ENCODE measurements around the gene CHFR.

The CHFR gene

DNA sequence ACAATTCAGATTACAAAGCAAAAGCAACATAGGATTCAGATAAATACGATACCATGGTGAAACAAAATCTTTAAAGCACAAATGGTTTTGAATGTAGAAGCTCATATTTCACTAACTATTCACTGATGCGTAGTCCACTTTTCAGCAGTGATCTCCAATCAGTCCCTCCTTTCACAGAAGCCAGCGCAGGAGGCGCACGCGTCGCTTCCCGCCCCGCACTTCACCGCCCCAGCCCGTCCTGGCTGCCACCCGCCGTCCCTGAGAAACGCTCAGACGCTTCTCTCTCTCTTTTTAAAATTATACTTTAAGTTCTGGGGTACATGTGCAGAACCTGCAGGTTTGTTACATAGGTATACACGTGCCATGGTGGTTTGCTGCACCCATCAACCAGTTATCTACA, 19.8 kb upstream of the CHFR start:
- no peak for TF ChIP-seq EZH2 (IDR thresholded peaks at IDR 0.05; ENCODE audit: borderline replicate concordance, low read length)
- TF ChIP-seq, protein P1, sequence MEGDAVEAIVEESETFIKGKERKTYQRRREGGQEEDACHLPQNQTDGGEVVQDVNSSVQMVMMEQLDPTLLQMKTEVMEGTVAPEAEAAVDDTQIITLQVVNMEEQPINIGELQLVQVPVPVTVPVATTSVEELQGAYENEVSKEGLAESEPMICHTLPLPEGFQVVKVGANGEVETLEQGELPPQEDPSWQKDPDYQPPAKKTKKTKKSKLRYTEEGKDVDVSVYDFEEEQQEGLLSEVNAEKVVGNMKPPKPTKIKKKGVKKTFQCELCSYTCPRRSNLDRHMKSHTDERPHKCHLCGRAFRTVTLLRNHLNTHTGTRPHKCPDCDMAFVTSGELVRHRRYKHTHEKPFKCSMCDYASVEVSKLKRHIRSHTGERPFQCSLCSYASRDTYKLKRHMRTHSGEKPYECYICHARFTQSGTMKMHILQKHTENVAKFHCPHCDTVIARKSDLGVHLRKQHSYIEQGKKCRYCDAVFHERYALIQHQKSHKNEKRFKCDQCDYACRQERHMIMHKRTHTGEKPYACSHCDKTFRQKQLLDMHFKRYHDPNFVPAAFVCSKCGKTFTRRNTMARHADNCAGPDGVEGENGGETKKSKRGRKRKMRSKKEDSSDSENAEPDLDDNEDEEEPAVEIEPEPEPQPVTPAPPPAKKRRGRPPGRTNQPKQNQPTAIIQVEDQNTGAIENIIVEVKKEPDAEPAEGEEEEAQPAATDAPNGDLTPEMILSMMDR (IDR thresholded peaks at IDR 0.05; ENCODE audit: low read length), result no peak
- Histone ChIP-seq H2AFZ (ENCODE audit: low read length) (no peak overlapping the region), H3K36me3 (ENCODE audit: insufficient read depth, low read length) (no peaks in the 10 kb centered on the region), H3K27me3 (ENCODE audit: insufficient read depth, low read length) (no peaks in the 10 kb centered on the region), H3K4me3 (ENCODE audit: low read depth, low read length, poor library complexity, severe bottlenecking) (no peak overlapping the region), H3K79me2 (ENCODE audit: insufficient read depth, low read length) (no peaks in the 10 kb centered on the region), H3K27ac (ENCODE audit: low read depth, low read length, poor library complexity, severe bottlenecking) (no peak overlapping the region), H3F3A (ENCODE audit: insufficient read depth, low read length) (no peaks in the 10 kb centered on the region), H3K4me1 (ENCODE audit: insufficient read depth, low read length, severe bottlenecking) (no peaks in the 10 kb centered on the region), H3K9ac (ENCODE audit: low read length) (no peak overlapping the region), H4K20me1 (ENCODE audit: insufficient read depth, low read length) (no peaks in the 10 kb centered on the region), H3K9me3 (ENCODE audit: low read length) (peaks cover 3% of the 10 kb centered on the region; the same call in 1 of the 2 replicates), H3K9me2 (ENCODE audit: low read depth, low read length) (no peaks in the 10 kb centered on the region), H3K4me2 (ENCODE audit: low read length) (no peak overlapping the region)

DNA sequence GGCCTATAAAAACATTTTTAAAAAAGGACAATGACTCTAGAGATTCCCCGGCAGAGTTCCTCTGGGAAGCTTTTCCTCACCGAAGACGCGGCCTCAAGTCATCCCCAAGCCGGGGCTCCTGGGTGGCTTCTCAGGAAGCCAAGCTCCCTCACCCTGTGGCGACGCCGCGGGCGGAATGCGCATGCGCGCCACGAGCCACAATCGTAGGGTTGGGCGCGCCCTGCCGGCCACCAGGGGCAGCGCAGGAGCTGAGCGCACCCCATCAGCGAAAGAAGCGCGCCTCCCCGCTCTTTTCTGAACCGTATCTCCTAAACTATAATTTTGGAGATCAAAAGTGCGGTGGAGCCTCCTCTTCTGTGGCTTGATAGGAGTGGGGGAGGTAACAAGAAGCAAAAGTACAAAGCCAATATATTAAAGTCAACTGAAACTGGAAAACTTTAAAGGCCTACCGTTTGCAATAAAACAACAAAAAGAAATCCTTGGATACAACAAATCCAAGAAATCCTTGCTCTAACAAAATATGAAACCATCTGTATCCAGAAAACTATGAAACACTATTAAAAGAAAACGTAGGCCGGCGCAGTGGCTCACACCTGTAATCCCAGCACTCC, 17.4 kb upstream of the CHFR start:
- H3F3A ChIP-seq (ENCODE audit: insufficient read depth, low read length), result no peaks in the 10 kb centered on the region
- TF ChIP-seq, protein P1 (IDR thresholded peaks at IDR 0.05; ENCODE audit: low read length), result no peak
- TF ChIP-seq EZH2 (IDR thresholded peaks at IDR 0.05; ENCODE audit: borderline replicate concordance, low read length), result no peak
- H3K9me2 ChIP-seq (ENCODE audit: low read depth, low read length), result no peaks in the 10 kb centered on the region
- H3K9me3 ChIP-seq (ENCODE audit: low read length), result peaks cover 3% of the 10 kb centered on the region; the same call in 1 of the 2 replicates
- H3K4me2 ChIP-seq (ENCODE audit: low read length), result no peak overlapping the region
- no peak overlapping the region for H3K9ac ChIP-seq (ENCODE audit: low read length)
- no peak overlapping the region for H2AFZ ChIP-seq (ENCODE audit: low read length)
- H3K36me3 ChIP-seq (ENCODE audit: insufficient read depth, low read length), result no peaks in the 10 kb centered on the region
- no peak overlapping the region for H3K4me3 ChIP-seq (ENCODE audit: low read depth, low read length, poor library complexity, severe bottlenecking)
- no peaks in the 10 kb centered on the region for H3K79me2 ChIP-seq (ENCODE audit: insufficient read depth, low read length)
- H3K27me3 ChIP-seq (ENCODE audit: insufficient read depth, low read length), result no peaks in the 10 kb centered on the region
- no peaks in the 10 kb centered on the region for H4K20me1 ChIP-seq (ENCODE audit: insufficient read depth, low read length)
- H3K4me1 ChIP-seq (ENCODE audit: insufficient read depth, low read length, severe bottlenecking), result no peaks in the 10 kb centered on the region
- no peak overlapping the region for H3K27ac ChIP-seq (ENCODE audit: low read depth, low read length, poor library complexity, severe bottlenecking)

DNA sequence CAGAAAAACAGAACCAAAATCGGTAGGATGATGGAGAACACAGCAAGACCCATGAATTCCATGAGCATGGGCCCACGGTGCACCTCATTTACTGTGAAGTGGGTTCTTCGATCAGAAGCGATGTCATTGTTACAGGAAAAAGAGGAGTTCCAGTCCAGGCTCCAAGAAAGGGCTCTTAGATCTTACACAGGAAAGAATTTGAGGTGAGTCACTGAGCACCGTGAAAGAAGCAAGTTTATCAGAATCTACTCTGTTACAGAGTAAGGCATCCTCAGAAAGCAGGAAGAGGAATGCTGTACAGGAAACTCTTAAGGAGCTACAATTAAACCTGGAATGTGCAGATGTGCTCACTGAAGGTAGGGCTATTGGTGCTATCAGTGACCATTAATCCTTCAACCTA, 11.6 kb upstream of the CHFR start:
- Histone ChIP-seq H2AFZ (ENCODE audit: low read length) (no peak overlapping the region), H3K4me2 (ENCODE audit: low read length) (no peak overlapping the region), H3F3A (ENCODE audit: insufficient read depth, low read length) (no peaks in the 10 kb centered on the region), H3K79me2 (ENCODE audit: insufficient read depth, low read length) (no peaks in the 10 kb centered on the region), H3K9me3 (ENCODE audit: low read length) (no peaks in the 10 kb centered on the region; the same call in 1 of the 2 replicates), H3K4me1 (ENCODE audit: insufficient read depth, low read length, severe bottlenecking) (no peaks in the 10 kb centered on the region), H3K27me3 (ENCODE audit: insufficient read depth, low read length) (no peaks in the 10 kb centered on the region), H3K27ac (ENCODE audit: low read depth, low read length, poor library complexity, severe bottlenecking) (no peak overlapping the region), H3K9me2 (ENCODE audit: low read depth, low read length) (no peaks in the 10 kb centered on the region), H4K20me1 (ENCODE audit: insufficient read depth, low read length) (no peaks in the 10 kb centered on the region), H3K4me3 (ENCODE audit: low read depth, low read length, poor library complexity, severe bottlenecking) (no peak overlapping the region), H3K36me3 (ENCODE audit: insufficient read depth, low read length) (no peaks in the 10 kb centered on the region), H3K9ac (ENCODE audit: low read length) (no peak overlapping the region)
- no peak for TF ChIP-seq EZH2 (IDR thresholded peaks at IDR 0.05; ENCODE audit: borderline replicate concordance, low read length)
- TF ChIP-seq, protein P1 (IDR thresholded peaks at IDR 0.05; ENCODE audit: low read length), result no peak
